ENCODE measurements around the gene ACAD9.
"Not testable (repeated sequence)": the region's sequence is repeated elsewhere in the genome, so short reads cannot be mapped to it uniquely, and the experiment has no call there.

DNA sequence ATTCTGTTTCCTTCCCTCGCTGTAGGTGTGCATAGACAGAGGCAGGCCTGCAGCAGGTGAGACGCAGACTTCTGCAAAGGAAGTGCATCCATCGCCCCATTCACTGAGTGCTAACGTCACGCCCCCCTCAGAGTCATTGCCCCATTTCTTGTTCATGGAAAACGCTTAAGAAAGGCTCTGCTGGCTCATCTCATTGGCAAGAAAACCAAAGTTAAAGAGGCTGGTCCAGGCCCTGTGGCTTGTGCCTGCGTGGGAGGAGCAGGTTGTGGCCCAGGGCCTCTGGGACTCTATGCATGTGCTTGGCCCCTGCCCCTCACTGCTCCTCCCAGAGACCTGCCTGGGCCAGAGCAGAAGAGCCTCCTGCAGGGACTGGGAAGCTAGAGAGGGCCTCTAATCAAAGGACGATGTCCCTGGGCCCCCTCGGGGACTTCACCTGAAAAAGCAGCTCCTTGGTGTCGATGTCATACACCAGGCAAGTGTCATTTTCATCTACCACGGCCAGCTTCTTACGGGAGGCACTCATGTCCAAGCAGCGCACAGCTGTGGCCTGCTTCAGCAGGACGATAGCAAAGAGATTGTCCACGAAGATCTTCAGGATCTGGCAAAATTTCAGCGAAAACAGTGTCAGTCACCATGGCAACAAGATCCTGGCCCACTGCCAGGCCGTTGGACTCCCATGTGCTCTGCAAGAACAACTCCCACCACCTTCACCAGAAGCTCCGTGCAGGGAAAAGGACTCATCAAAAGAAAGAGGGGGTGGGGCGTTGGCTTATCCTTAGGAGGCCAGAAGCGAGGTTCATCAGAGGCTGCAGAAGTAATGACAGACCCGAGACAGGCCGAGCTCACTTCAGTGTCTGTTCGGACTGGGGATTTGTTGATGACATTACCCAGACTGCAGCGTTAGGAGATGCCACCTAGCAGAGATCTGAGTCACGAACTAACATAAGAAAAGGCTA lies 14.3 kb upstream of the ACAD9 start:
- TF ChIP-seq, protein P1, sequence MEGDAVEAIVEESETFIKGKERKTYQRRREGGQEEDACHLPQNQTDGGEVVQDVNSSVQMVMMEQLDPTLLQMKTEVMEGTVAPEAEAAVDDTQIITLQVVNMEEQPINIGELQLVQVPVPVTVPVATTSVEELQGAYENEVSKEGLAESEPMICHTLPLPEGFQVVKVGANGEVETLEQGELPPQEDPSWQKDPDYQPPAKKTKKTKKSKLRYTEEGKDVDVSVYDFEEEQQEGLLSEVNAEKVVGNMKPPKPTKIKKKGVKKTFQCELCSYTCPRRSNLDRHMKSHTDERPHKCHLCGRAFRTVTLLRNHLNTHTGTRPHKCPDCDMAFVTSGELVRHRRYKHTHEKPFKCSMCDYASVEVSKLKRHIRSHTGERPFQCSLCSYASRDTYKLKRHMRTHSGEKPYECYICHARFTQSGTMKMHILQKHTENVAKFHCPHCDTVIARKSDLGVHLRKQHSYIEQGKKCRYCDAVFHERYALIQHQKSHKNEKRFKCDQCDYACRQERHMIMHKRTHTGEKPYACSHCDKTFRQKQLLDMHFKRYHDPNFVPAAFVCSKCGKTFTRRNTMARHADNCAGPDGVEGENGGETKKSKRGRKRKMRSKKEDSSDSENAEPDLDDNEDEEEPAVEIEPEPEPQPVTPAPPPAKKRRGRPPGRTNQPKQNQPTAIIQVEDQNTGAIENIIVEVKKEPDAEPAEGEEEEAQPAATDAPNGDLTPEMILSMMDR (IDR thresholded peaks at IDR 0.05), result not testable (repeated sequence)
- TF ChIP-seq POLR2AphosphoS5, POLR2A (IDR thresholded peaks at IDR 0.05): not testable (repeated sequence)
